Dermis blood vessel endothelial cell (primary cell): ENCODE results near the gene DACH1. TPM values are rescaled to one million over a fixed set of nuclear protein-coding genes. Genes with fewer than 3 reads are reported as not detected.

Source experiments
- DNase-seq: peaks from one replicate; pipeline ENCODE4 v3.0.0; 2010
- total RNA-seq: library from RNA; depleted of rRNA; stranded (reverse); fragments of >200 nt; gene quantifications from 2 replicates; pipeline ENCODE4 v1.2.3, GENCODE V29; 2014

The DACH1 gene
- total RNA-seq, 1 donor from 2014 or later, result 5.1 TPM

- peak; percentile 3 for DNase-seq
Measured at GRCh38 chr13:71477735-71478134, 389.3 kb downstream of the DACH1 start.

- DNase-seq, result no peak
Measured at GRCh38 chr13:71474936-71475335, 392.1 kb downstream of the DACH1 start.

GRCh38 chr13:71469626-71470025 is 397.4 kb downstream of the DACH1 start:
- DNase-seq, result no peak

- peak; percentile 8 for DNase-seq
Measured at GRCh38 chr13:71464686-71465085, 402.3 kb downstream of the DACH1 start.

DNA sequence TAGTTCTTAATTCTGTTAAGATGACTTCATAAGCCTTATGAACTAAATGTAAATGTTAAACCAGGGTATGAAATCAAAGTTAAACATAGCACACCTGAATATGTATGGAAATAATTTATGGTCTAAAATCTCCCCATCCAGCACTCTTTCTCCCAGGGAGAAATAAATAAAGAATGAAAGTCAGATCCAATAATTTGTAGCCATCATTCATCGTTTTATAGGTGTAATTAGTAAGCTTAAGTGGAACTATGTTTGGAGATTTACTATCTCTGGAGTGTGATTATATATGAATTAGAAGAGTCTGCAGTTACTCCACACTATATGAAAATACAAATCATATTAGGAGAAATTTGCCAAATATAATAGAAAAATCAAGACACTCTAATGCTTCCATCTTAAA is 405.1 kb downstream of the DACH1 start:
- DNase-seq, result no peak

DNA sequence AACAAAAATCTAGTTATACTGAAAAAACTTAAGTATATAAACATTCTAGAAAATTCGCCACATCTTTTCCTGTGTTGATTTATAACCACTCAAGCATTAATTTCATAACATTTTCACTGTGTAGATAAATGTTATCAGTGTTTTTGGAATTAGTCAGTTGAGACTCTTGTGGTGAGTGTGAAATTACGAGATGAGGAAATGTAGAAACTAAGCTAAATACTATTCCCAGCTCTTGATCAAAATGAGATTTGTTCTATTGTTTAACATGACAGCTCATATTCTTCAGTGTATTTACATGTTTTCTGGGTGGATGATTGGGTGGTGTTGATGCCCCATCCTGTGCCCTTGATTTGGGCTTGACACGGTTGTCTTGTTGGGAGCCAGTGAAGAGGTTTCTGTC is 406.8 kb downstream of the DACH1 start:
- no peak for DNase-seq

DNA sequence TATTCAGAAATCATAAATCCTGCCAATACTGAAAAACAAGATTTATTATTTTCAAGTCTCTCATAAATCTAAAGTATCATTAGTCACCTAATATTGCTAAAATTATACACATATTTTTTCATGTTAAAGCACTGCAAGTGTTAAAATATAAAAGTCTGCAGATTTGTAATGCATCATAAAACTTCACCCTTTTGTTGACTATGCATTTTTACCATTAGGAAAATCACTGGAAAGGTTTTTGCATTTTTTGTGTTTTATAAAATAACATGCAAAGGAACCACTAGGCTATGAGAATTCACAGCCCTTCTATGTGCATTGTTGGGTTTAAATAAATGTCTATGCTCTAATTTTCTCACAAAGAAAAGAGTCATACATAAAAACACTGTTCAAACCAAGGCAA is 407.3 kb downstream of the DACH1 start:
- no peak for DNase-seq

DNA sequence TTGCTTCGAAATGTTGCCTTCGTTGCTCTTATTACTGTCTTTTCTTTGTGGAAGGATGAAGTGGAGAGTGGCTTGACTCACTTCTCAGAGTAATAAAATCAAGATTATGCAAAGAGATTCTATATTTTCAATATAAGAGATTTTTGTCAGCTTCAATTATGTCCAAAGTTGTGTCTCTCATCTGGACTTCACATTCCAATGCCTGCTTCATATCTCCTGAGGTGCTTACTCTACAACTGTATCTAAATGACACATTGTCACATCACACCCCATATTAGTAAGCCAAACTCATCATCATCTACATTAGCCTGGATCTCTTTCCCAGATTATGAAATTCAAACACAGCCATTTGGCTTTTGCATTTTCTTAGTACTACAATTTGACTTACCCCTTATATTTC is 409.4 kb downstream of the DACH1 start:
- DNase-seq, result no peak

- DNase-seq, result no peak
Measured at GRCh38 chr13:71456136-71456535, 410.9 kb downstream of the DACH1 start.

- DNase-seq, result no peak
Measured at GRCh38 chr13:71454509-71454908, 412.5 kb downstream of the DACH1 start.

- DNase-seq, result no peak
Measured at GRCh38 chr13:71448080-71448630, 418.8 kb downstream of the DACH1 start.

- DNase-seq, result no peak
Measured at GRCh38 chr13:71437704-71438103, 429.3 kb downstream of the DACH1 start.

DNA sequence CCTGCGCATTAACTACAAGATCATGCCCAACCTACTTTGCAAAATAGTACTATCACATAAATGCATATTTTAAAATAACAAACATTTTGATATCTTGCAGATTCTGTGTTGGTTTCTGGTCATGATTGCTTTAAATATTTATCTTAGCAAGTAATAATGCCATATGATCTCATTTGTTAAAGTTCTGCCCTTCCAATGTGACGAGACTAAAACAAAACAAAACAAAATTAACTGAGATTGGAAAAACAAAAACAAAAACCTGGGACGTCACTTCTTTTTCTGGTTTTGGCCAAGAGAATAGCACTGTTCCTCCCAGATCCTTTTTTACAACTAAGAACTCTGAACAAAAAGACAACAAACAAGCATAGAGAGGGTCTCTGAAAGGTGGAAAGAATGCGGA is 436.3 kb downstream of the DACH1 start:
- no peak for DNase-seq

DNA sequence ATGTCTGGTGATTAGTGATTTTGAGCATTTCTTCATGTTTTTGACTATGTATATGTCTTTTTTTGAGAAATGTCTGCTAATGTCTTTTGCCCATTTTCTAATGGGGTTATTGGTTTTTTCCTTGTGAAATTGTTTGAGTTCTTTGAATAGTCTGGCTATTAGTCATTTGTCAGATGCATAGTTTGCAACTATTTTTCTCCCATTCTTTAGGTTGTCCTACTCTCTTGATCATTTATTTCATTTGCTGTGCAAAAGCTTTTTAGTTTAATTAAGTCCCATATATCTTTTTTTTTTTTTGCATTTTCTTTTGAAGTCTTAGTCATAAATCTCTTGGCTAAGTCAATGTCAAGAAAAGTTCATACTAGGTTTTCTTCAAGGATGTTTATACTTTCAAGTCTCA is 449.8 kb downstream of the DACH1 start:
- peak; percentile 4 for DNase-seq

GRCh38 chr13:71412231-71412630 is 454.8 kb downstream of the DACH1 start:
- no peak for DNase-seq

- DNase-seq, result no peak
Measured at GRCh38 chr13:71408416-71408815, 458.6 kb downstream of the DACH1 start.

DNA sequence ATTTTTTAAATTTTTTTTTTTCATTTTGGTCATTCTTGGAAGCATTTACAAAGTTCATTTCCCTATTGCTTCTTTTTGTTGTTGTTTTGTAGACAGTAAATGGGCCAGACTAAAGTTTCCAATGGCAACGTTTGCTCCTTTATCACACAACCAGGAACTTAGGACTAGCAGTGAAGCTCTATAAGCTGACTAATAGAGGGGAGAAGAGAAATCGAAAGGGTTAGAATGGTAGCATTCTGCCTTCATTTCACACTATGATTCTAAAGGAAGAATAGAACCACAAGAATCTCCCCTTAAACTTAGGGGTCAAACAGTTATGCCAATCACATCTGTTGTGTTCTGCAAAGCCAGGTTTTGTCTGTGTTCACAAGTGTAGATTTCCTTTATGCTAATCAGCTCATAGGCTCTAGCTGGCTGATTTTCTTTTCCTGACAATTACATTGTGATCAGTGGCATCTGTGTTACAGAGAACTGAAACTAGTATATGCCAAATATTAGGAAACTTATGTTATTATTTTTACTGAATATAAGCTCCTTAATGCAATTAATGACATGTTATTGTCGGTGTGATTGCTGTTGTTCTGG is 467.3 kb downstream of the DACH1 start:
- DNase-seq, result no peak

- DNase-seq, result no peak
Measured at GRCh38 chr13:71396149-71396548, 470.9 kb downstream of the DACH1 start.

GRCh38 chr13:71395053-71395452 is 472.0 kb downstream of the DACH1 start:
- no peak for DNase-seq

DNA sequence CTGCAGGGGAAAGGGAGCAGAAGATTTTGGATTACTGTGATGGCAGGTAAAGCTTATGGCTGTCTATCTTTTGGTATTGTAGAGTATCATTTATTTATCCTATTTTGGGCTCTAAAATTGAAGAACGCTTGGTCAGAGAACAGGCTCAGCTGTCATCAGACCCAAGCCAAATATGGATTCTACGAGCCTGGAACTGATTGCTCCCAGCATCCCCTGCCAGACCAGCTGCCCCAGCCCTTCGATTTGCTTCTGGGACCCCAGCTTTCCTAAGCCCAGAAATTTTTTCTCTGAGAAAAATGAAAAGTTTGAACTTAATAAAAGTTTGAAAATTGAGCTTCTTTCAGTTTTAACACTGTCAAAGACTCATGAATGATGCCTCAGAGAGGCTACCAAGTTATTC is 472.8 kb downstream of the DACH1 start:
- DNase-seq, result no peak
